Neural cell (in vitro differentiated cells): ENCODE data around the gene GFAP. TPM values are rescaled to one million over a fixed set of nuclear protein-coding genes. Genes with fewer than 3 reads are reported as not detected.

Experiments used
- H2AFZ ChIP-seq: fragments of 200-600, 300-800 bp; sonication (generic), shearing (Covaris generic); 2 replicates; pipeline ENCODE4 v1.6.0; 2014; ENCODE audit warnings: low read depth, mild to moderate bottlenecking, antibody characterized with exemption, low read length, moderate library complexity
- H3F3A ChIP-seq: fragments of 200-600 bp; shearing (Covaris generic); 2 replicates; pipeline ENCODE4 v1.6.1; 2016; ENCODE audit warnings: mild to moderate bottlenecking, moderate library complexity, mixed read lengths, antibody characterized with exemption, low read length; ENCODE audit not compliant: insufficient read depth, poor library complexity, severe bottlenecking
- H3K27ac ChIP-seq: fragments of 200-600, 300-800 bp; sonication (generic), shearing (Covaris generic); 2 replicates; pipeline ENCODE4 v1.5.1; 2014; ENCODE audit warnings: mild to moderate bottlenecking, low read length, moderate library complexity
- H3K27me3 ChIP-seq: fragments of 300-800, 200-600 bp; sonication (generic), shearing (Covaris generic); 2 replicates; pipeline ENCODE4 v1.6.0; 2014; ENCODE audit warnings: mild to moderate bottlenecking, low read depth, low read length, moderate library complexity; ENCODE audit not compliant: insufficient read depth
- H3K36me3 ChIP-seq: fragments of 300-800, 200-600 bp; sonication (generic), shearing (Covaris generic); 2 replicates; pipeline ENCODE4 v1.5.1; 2014; ENCODE audit warnings: mild to moderate bottlenecking, antibody characterized with exemption, low read length, moderate library complexity; ENCODE audit not compliant: insufficient read depth
- H3K4me2 ChIP-seq: fragments of 300-800, 200-600 bp; sonication (generic), shearing (Covaris generic); 2 replicates; pipeline ENCODE4 v1.6.0; 2014; ENCODE audit warnings: mild to moderate bottlenecking, low read length
- H3K4me3 ChIP-seq: fragments of 300-800, 200-600 bp; sonication (generic), shearing (Covaris generic); 2 replicates; pipeline ENCODE4 v1.5.1; 2014; ENCODE audit warnings: mild to moderate bottlenecking, low read length, moderate library complexity
- H3K79me2 ChIP-seq: fragments of 200-600 bp; shearing (Covaris generic); replicated peaks from 2 replicates; pipeline ENCODE4 v1.6.0; 2014; ENCODE audit warnings: mild to moderate bottlenecking, low read length, moderate library complexity; ENCODE audit not compliant: insufficient read depth
- H3K9ac ChIP-seq: fragments of 300-800, 200-600 bp; sonication (generic), shearing (Covaris generic); 2 replicates; pipeline ENCODE4 v1.6.1; 2016; ENCODE audit warnings: mild to moderate bottlenecking, low read length, mixed read lengths
- H3K9me2 ChIP-seq: fragments of 200-600 bp; shearing (Covaris generic); 2 replicates; pipeline ENCODE4 v1.6.1; 2016; ENCODE audit warnings: mild to moderate bottlenecking, low read length, mixed read lengths; ENCODE audit not compliant: insufficient read depth
- H3K9me3 ChIP-seq: fragments of 200-600, 300-800 bp; sonication (generic), shearing (Covaris generic); 2 replicates; pipeline ENCODE4 v1.6.1; 2016; ENCODE audit warnings: mild to moderate bottlenecking, mixed run types, low read length, moderate library complexity, mixed read lengths
- H4K20me1 ChIP-seq: fragments of 200-600 bp; shearing (Covaris generic); 2 replicates; pipeline ENCODE4 v1.6.1; 2016; ENCODE audit warnings: mild to moderate bottlenecking, mixed run types; ENCODE audit not compliant: insufficient read depth
- CTCF ChIP-seq: fragments of 450-650 bp; IDR thresholded peaks from 2 replicates; pipeline ENCODE4 v1.5.1; 2014; ENCODE audit warnings: antibody characterized with exemption, mild to moderate bottlenecking, moderate library complexity; ENCODE audit not compliant: poor library complexity, severe bottlenecking
- EP300 ChIP-seq: fragments of 450-650 bp; conservative IDR thresholded peaks from 2 replicates; pipeline ENCODE4 v1.6.1; 2014; ENCODE audit warnings: antibody characterized with exemption, mild to moderate bottlenecking, moderate library complexity; ENCODE audit not compliant: poor library complexity, severe bottlenecking
- EZH2 ChIP-seq: fragments of 200-600, 300-800 bp; shearing (Covaris generic), sonication (generic); IDR thresholded peaks from 2 replicates; pipeline ENCODE4 v1.6.1; 2014; ENCODE audit warnings: antibody characterized with exemption, low read length, borderline replicate concordance, mild to moderate bottlenecking; ENCODE audit not compliant: insufficient read depth, poor library complexity, severe bottlenecking
- MXI1 ChIP-seq: fragments of 450-650 bp; conservative IDR thresholded peaks from 2 replicates; pipeline ENCODE4 v1.6.1; 2014; ENCODE audit warnings: antibody characterized with exemption, mild to moderate bottlenecking; ENCODE audit not compliant: poor library complexity, severe bottlenecking
- POLR2AphosphoS5 ChIP-seq: IDR thresholded peaks from 2 replicates; pipeline ENCODE4 v1.6.1; 2012
- RAD21 ChIP-seq: fragments of 450-650 bp; conservative IDR thresholded peaks from 2 replicates; pipeline ENCODE4 v1.6.1; 2014; ENCODE audit warnings: antibody characterized with exemption, mild to moderate bottlenecking, moderate library complexity
- REST ChIP-seq: IDR thresholded peaks from 2 replicates; pipeline ENCODE4 v1.6.1; 2012; ENCODE audit warnings: borderline replicate concordance
- SMC3 ChIP-seq: fragments of 450-650 bp; conservative IDR thresholded peaks from 2 replicates; pipeline ENCODE4 v1.6.1; 2014; ENCODE audit warnings: antibody characterized with exemption, mild to moderate bottlenecking, moderate library complexity; ENCODE audit not compliant: poor library complexity
- TAF1 ChIP-seq: IDR thresholded peaks from 2 replicates; pipeline ENCODE4 v1.6.1; 2012; ENCODE audit warnings: low read depth
- polyA plus RNA-seq: library from polyadenylated mRNA; depleted of rRNA; stranded (reverse); fragments of >200 nt; gene quantifications from 2 replicates; pipeline ENCODE4 v1.2.3, GENCODE V29; 2014

GFAP gene
- polyA plus RNA-seq, 1 donor from 2014 or later = not detected

GRCh38 chr17:44878627-44879221, 36.6 kb downstream of the GFAP start:
- Histone ChIP-seq H2AFZ (no peak overlapping the region), H3K9me3 (no peaks in the 10 kb centered on the region), H3K36me3 (no peaks in the 10 kb centered on the region), H3F3A (no peaks in the 10 kb centered on the region), H3K9ac (no peak overlapping the region), H4K20me1 (no peaks in the 10 kb centered on the region), H3K79me2 (no peaks in the 10 kb centered on the region), H3K27ac (no peak overlapping the region), H3K9me2 (no peaks in the 10 kb centered on the region), H3K4me3 (no peak overlapping the region), H3K4me2 (no peak overlapping the region), H3K27me3 (no peaks in the 10 kb centered on the region)
- TF ChIP-seq EP300 (no peak), TAF1 (no peak), CTCF (peak; percentile 67), SMC3 (peak; percentile 73), REST (no peak), MXI1 (no peak), RAD21 (peak; percentile 56), EZH2 (no peak), POLR2AphosphoS5 (no peak)

- Histone ChIP-seq H3K79me2 (no peaks in the 10 kb centered on the region), H3F3A (no peaks in the 10 kb centered on the region), H2AFZ (no peak overlapping the region), H3K4me3 (no peak overlapping the region), H3K9me3 (no peaks in the 10 kb centered on the region), H3K27ac (no peak overlapping the region), H3K9ac (no peak overlapping the region), H4K20me1 (no peaks in the 10 kb centered on the region), H3K4me2 (no peak overlapping the region), H3K9me2 (no peaks in the 10 kb centered on the region), H3K36me3 (no peaks in the 10 kb centered on the region), H3K27me3 (no peaks in the 10 kb centered on the region)
- no peak for TF ChIP-seq MXI1
- TF ChIP-seq EZH2 = no peak
- TF ChIP-seq POLR2AphosphoS5 = no peak
- no peak for TF ChIP-seq RAD21
- no peak for TF ChIP-seq TAF1
- no peak for TF ChIP-seq EP300
- no peak for TF ChIP-seq CTCF
- no peak for TF ChIP-seq REST
Observed at GRCh38 chr17:44877121-44877520, 38.2 kb downstream of the GFAP start.
